HG03571 (cell line): ENCODE measurements around the gene SMYD2.

ENCODE experiments used
- ATAC-seq: cut with Tn5 transposase; IDR thresholded peaks from one replicate; pipeline ENCODE4 v1.9.1; 2021; ENCODE audit not compliant: unreplicated experiment

The SMYD2 gene

DNA sequence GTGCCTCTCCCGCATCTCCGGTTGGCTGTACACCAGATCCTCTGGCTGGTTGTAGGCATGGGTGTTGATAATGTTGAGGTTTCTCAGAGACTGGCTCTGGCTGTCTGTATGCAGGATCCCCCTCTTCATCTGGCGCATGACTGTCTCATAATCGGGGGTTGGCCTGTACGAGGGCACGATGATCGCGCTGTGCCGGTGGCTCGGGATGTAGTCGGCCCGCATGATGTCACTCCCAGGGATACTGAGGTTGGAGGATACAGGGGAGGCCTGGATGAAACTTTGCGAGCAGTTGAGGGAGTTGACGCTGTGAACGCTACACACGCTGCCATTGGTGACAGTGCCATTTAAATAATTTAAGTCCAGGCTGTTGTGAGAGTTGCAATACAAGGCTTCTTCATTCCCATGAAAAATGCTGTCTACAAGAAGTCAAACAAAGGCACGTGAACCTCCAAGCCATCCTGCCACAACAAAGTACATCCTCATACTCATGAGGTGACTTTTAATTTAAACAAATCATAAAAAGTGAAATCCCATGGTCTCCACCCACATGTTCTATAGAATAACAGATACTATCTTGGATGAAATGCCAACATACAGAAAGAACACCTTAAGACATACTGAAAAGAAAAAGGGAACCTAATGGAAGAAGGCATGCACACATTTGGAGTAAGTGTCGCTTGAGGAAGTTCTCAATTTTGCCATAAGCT, 103.6 kb downstream of the SMYD2 start:
- ATAC-seq, result no peak

DNA sequence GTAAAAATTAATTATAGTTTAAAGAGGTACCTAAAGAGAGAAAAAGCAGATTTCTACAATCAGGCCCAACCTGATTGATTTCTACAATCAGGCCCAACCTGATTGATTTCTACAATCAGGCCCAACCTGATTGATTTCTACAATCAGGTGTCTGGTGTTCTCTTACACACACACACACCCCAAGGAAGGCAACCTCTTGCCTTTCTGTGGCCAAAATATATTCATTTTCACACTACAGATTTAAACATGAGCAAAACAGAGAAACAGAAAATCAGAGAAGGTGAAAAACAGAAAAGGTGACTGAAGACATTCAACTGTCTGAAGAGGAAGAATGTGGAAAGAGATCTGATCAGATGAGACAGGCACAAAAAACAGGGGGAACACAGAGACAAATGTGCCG, 104.5 kb downstream of the SMYD2 start:
- ATAC-seq, result no peak

DNA sequence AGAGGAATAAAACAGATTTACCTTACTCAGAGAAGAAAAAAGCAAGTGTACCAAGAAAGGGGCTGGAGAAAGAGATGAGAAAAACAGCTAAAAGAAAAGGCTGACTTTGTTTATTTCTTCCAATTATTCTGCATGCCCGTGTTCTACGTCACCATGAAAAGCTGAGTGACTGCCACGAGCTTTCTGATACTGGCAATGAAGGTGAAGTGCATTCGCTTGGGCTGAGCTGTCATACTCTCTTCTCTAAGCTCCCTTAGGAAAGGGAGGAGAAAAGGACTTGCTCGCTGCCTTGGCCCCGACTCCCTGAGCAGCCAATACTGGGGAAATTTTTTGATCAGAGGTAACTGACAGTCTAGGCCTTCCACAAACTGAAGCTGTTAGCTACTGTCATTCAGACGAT, 105.4 kb downstream of the SMYD2 start:
- no peak for ATAC-seq
